DND-41 (cell line): ENCODE measurements around the gene DDRGK1.

Experiments
- ATAC-seq: fragments of 200-7000 bp; cut with Tn5 transposase; 3 replicates; pipeline ENCODE4 v1.9.1; 2021; ENCODE audit warnings: low read depth; ENCODE audit not compliant: insufficient read depth
- DNase-seq: peaks from one replicate; pipeline ENCODE4 v3.0.0-alpha.2; 2020
- H2AFZ ChIP-seq: 2 replicates; pipeline ENCODE4 v1.6.0; 2012; ENCODE audit warnings: low read depth, low read length
- H3K27ac ChIP-seq: 2 replicates; pipeline ENCODE4 v1.5.1; 2012; ENCODE audit warnings: low read length, inconsistent platforms
- H3K27me3 ChIP-seq: fragments of 200-600 bp; sonication (generic); 2 replicates; pipeline ENCODE4 v1.6.0; 2012; ENCODE audit warnings: low read length, mild to moderate bottlenecking, inconsistent platforms; ENCODE audit not compliant: insufficient read depth, poor library complexity
- H3K36me3 ChIP-seq: 2 replicates; pipeline ENCODE4 v1.5.1; 2012; ENCODE audit warnings: low read length, inconsistent platforms; ENCODE audit not compliant: insufficient read depth
- H3K4me1 ChIP-seq: 2 replicates; pipeline ENCODE4 v1.5.1; 2012; ENCODE audit warnings: mild to moderate bottlenecking, low read length; ENCODE audit not compliant: insufficient read depth
- H3K4me2 ChIP-seq: 2 replicates; pipeline ENCODE4 v1.6.0; 2012; ENCODE audit warnings: mild to moderate bottlenecking, moderate library complexity, low read length, inconsistent platforms; ENCODE audit not compliant: insufficient read depth
- H3K4me3 ChIP-seq, 2 experiments: fragments of 200-600 bp in 1 of 2; shearing (Covaris generic) in 1 of 2; 2 replicates each; pipeline ENCODE4 v1.5.1; 2012 to 2016; ENCODE audit warnings: inconsistent platforms in 2 of 2, low read length in 2 of 2, mild to moderate bottlenecking in 2 of 2, low read depth in 1 of 2, moderate library complexity in 1 of 2
- H3K79me2 ChIP-seq: 2 replicates; pipeline ENCODE4 v1.6.0; 2012; ENCODE audit warnings: low read length, inconsistent platforms; ENCODE audit not compliant: insufficient read depth
- H3K9ac ChIP-seq: 2 replicates; pipeline ENCODE4 v1.6.0; 2012; ENCODE audit warnings: low read depth, mild to moderate bottlenecking, inconsistent platforms, low read length, moderate library complexity
- H3K9me3 ChIP-seq: 2 replicates; pipeline ENCODE4 v1.5.1; 2012; ENCODE audit warnings: low read length, moderate library complexity, mild to moderate bottlenecking, inconsistent platforms; ENCODE audit not compliant: insufficient read depth, severe bottlenecking
- H4K20me1 ChIP-seq: 2 replicates; pipeline ENCODE4 v1.6.0; 2012; ENCODE audit warnings: low read length; ENCODE audit not compliant: insufficient read depth
- CTCF ChIP-seq: IDR thresholded peaks from 2 replicates; pipeline ENCODE4 v1.5.1; 2012; ENCODE audit warnings: borderline replicate concordance, low read length, moderate library complexity, mild to moderate bottlenecking; ENCODE audit not compliant: poor library complexity, severe bottlenecking; ENCODE audit errors: extremely low read depth
- EZH2 ChIP-seq: IDR thresholded peaks from 3 replicates; pipeline ENCODE4 v1.6.1; 2012; ENCODE audit warnings: borderline replicate concordance, low read depth, mild to moderate bottlenecking, moderate library complexity, low read length, inconsistent platforms; ENCODE audit not compliant: severe bottlenecking

The DDRGK1 gene

GRCh38 chr20:3164043-3164762, 40.3 kb downstream of the DDRGK1 start:
- Histone ChIP-seq H3K4me3 (no peak overlapping the region), H2AFZ (no peak overlapping the region), H4K20me1 (0 out of 2 replicates have a peak, but pooled peaks cover 3% of the 10 kb centered on the region), H3K4me1 (peaks cover 11% of the 10 kb centered on the region), H3K4me2 (no peak overlapping the region), H3K27ac (no peak overlapping the region), H3K79me2 (peaks cover 15% of the 10 kb centered on the region), H3K9me3 (no peaks in the 10 kb centered on the region), H3K9ac (no peak overlapping the region), H3K27me3 (no peaks in the 10 kb centered on the region), H3K36me3 (no peaks in the 10 kb centered on the region; the same call in 1 of the 2 replicates)
- ATAC-seq (no peak), DNase-seq (no peak)
- TF ChIP-seq CTCF, result no peak
- TF ChIP-seq EZH2, result no peak

GRCh38 chr20:3163099-3164042, 41.1 kb downstream of the DDRGK1 start:
- H3K27ac ChIP-seq, result no peak overlapping the region
- H3K9ac ChIP-seq, result no peak overlapping the region
- DNase-seq (no peak), ATAC-seq (no peak)
- H3K4me1 ChIP-seq, result peaks cover 18% of the 10 kb centered on the region
- H2AFZ ChIP-seq, result no peak overlapping the region
- no peaks in the 10 kb centered on the region for H3K27me3 ChIP-seq
- H3K4me3 ChIP-seq, result no peak overlapping the region
- no peak overlapping the region for H3K4me2 ChIP-seq
- no peaks in the 10 kb centered on the region; the same call in 1 of the 2 replicates for H3K36me3 ChIP-seq
- H3K9me3 ChIP-seq, result no peaks in the 10 kb centered on the region
- peaks cover 10% of the 10 kb centered on the region for H4K20me1 ChIP-seq
- TF ChIP-seq CTCF, result no peak
- TF ChIP-seq EZH2, result no peak
- peaks cover 23% of the 10 kb centered on the region for H3K79me2 ChIP-seq

GRCh38 chr20:3162080-3162611, 42.3 kb downstream of the DDRGK1 start:
- Histone ChIP-seq H3K9ac (no peak overlapping the region), H2AFZ (no peak overlapping the region), H3K4me2 (no peak overlapping the region), H4K20me1 (peaks cover 20% of the 10 kb centered on the region), H3K9me3 (no peaks in the 10 kb centered on the region), H3K4me1 (peaks cover 30% of the 10 kb centered on the region), H3K27ac (no peak overlapping the region), H3K36me3 (no peaks in the 10 kb centered on the region; the same call in 1 of the 2 replicates), H3K79me2 (peaks cover 36% of the 10 kb centered on the region), H3K4me3 (no peak overlapping the region), H3K27me3 (no peaks in the 10 kb centered on the region)
- TF ChIP-seq EZH2, result no peak
- no peak for TF ChIP-seq CTCF
- DNase-seq (no peak), ATAC-seq (no peak)
